Measurements from ENCODE around the gene FERMT3. TPM values are rescaled to one million over a fixed set of nuclear protein-coding genes. Genes with fewer than 3 reads are reported as not detected.

Gene FERMT3
- total and polyA plus RNA-seq, 2 of the 13 experiments (the other 11 are each of a cell fraction or from before 2014, with no cell fraction given), result 0.29 TPM; not detected in 1

DNA sequence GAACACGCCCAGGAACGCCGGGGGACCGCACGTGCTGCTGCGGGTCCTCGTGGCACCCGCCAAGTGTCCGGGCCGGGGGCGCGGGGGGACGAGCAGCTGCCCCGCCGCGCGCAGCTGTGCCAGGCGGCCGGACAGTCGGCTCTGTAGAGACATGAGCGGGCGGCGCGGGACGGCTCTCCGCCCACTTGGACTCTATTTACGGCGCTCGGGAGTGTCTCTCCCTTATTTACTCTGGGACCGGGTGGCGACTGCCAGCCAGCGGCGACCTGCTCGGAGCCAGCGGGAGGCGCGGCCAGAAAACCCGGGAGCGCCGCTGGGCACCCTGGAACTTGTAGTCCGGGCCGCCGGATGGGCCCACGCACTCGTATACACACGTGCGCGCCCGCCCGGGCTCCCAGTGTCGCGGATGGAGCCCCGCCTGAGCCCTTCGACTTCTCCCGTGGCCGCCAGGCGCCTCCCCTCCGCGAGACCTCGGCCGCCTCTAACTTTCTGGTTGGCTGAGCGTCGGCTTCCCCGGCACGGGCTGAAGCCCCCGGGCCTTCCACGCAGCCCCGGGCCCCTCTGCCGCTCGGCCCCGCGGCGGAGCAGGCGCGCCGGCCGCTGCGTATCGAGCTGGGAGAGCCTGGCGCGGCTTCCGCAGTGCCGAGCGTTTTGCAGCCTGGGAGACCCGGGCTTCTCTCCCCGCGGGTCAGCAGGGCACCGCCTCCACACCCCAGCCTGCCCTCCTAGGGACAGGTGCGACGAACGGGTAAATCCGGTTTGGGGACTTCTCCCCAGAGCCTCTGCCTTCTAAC, 40.5 kb upstream of the FERMT3 start, which contains the start of gene MACROD1 (continued):
- TF ChIP-seq THRA (CRISPR knock-in tag; IDR thresholded peaks at IDR 0.05; ENCODE audit: borderline replicate concordance) (peak; percentile 71), MEIS1 (CRISPR knock-in tag; IDR thresholded peaks at IDR 0.05; ENCODE audit: borderline replicate concordance) (no peak; the same call in 1 of the 2 replicates), ZBTB46 (CRISPR knock-in tag; IDR thresholded peaks at IDR 0.05; ENCODE audit: borderline replicate concordance) (no peak), KDM5A (IDR thresholded peaks at IDR 0.05; ENCODE audit: borderline replicate concordance, low read length) (no peak), JUNB (CRISPR knock-in tag; IDR thresholded peaks at IDR 0.05; ENCODE audit: borderline replicate concordance) (no peak), KLF12 (CRISPR knock-in tag; IDR thresholded peaks at IDR 0.05; ENCODE audit: borderline replicate concordance) (peak; percentile 38; the same call in 1 of the 2 replicates), HES4 (CRISPR knock-in tag; IDR thresholded peaks at IDR 0.05; ENCODE audit: borderline replicate concordance) (peak; percentile 41), ZNF354B (CRISPR knock-in tag; IDR thresholded peaks at IDR 0.05) (no peak), ZNF260 (CRISPR knock-in tag; IDR thresholded peaks at IDR 0.05; ENCODE audit: borderline replicate concordance, low read depth) (no peak), NR2F1 (CRISPR knock-in tag; IDR thresholded peaks at IDR 0.05) (no peak), NFIC (IDR thresholded peaks at IDR 0.05; ENCODE audit: low read length) (no peak), NFE2L1 (CRISPR knock-in tag; IDR thresholded peaks at IDR 0.05; ENCODE audit: borderline replicate concordance) (no peak), ZBTB34 (CRISPR knock-in tag; IDR thresholded peaks at IDR 0.05) (no peak; the same call in 1 of the 2 replicates), SMAD1 (CRISPR knock-in tag; IDR thresholded peaks at IDR 0.05; ENCODE audit: borderline replicate concordance, low read depth) (no peak), POLR2AphosphoS5 (IDR thresholded peaks at IDR 0.05; ENCODE audit: low read depth, low read length) (peak; percentile 45; the same call in 1 of the 2 replicates), PHF20 (CRISPR knock-in tag; IDR thresholded peaks at IDR 0.05) (no peak; the same call in 1 of the 2 replicates), POLR2AphosphoS2 (IDR thresholded peaks at IDR 0.05; ENCODE audit: low read depth, low read length) (no peak), MATR3 (CRISPR knock-in tag; IDR thresholded peaks at IDR 0.05) (no peak), KMT2A (CRISPR knock-in tag; IDR thresholded peaks at IDR 0.05) (no peak; the same call in 1 of the 2 replicates)
- TF ChIP-seq, protein P1, sequence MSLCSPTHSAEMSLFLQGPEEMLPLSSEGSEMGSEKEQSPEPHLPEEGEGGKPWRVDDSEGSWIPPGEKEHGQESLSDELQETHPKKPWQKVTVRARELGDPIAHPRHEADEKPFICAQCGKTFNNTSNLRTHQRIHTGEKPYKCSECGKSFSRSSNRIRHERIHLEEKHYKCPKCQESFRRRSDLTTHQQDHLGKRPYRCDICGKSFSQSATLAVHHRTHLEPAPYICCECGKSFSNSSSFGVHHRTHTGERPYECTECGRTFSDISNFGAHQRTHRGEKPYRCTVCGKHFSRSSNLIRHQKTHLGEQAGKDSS (CRISPR knock-in tag; IDR thresholded peaks at IDR 0.05; ENCODE audit: borderline replicate concordance, low read depth), result 0 out of 2 replicates have a peak, but pooled peaks have one; percentile 46
- TF ChIP-seq, protein P2, sequence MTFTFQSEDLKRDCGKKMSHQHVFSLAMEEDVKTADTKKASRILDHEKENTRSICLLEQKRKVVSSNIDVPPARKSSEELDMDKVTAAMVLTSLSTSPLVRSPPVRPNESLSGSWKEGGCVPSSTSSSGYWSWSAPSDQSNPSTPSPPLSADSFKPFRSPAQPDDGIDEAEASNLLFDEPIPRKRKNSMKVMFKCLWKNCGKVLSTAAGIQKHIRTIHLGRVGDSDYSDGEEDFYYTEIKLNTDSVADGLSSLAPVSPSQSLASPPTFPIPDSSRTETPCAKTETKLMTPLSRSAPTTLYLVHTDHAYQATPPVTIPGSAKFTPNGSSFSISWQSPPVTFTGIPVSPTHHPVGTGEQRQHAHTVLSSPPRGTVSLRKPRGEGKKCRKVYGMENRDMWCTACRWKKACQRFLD (CRISPR knock-in tag; IDR thresholded peaks at IDR 0.05; ENCODE audit: borderline replicate concordance), result peak; percentile 64
